HG03565 (cell line): ENCODE measurements around the gene JPH2.

Experiments
- ATAC-seq: cut with Tn5 transposase; IDR thresholded peaks from one replicate; pipeline ENCODE4 v1.9.1; 2021; ENCODE audit warnings: mild to moderate bottlenecking, moderate library complexity; ENCODE audit not compliant: unreplicated experiment

The JPH2 gene

DNA sequence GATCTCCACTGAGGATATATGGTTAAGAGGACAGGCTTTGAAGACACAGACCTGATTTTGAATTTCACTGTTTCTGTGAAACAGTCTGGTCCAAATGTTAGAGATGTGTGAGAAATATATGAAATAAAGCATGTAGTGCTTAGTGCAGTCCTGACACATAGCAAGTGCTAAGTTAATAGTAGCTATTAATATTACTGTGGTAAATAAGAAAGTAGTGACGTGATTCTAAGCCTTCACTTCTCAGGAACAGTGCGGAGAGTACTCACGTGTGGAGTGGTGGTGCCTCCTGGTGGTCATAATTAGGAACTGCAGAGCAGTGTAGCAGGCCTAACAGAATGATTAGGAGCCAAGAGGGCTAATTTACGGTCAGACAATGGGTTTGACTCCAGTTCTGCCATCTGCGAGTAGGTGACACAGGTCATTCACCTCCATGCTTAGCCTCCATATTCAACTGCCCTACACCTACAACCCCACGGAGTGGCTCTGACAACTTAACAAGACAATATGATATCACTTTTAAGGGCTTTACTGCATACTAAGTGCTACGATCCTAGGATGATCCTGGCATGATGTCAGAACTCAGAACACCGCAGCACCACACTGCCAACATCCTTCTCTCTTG, 106.2 kb downstream of the JPH2 start:
- ATAC-seq: peak; percentile 63

DNA sequence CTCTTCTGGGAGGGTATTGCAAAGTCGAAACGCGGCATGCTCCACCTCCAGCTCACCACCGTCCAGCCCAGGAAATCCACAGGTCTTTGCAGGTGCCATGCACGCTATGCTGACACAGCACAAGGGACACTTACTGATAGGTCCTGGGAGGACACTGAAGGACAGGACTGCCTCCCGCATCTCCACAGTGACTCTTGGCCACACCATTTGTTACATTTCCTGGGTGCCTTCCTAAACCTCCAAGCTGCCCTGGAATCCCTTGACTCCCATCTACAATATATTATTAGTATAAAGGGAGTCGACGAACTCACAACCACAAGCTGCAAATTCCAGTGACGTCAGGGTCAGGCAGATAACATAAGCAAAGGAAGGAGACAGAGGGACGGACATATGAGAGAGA, 106.9 kb downstream of the JPH2 start:
- no peak for ATAC-seq

DNA sequence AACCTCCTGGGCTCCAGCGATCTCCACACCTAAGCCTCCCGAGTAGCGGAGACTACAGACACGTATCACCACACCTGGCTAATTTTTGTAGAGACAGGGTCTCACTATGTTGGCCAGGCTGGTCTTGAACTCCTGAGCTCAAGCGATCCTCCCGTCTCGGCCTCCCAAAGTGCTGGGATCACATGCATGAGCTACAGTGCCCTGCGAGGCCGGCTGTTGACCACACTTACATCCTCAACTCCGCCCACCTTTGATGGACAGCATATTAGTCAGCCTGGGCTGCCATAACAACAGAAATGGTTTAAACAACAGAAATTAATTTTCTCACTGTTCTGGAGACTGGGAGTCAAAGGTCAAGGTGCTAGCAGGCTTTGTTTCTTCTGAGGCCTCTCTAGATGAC, 107.7 kb downstream of the JPH2 start:
- ATAC-seq: no peak

DNA sequence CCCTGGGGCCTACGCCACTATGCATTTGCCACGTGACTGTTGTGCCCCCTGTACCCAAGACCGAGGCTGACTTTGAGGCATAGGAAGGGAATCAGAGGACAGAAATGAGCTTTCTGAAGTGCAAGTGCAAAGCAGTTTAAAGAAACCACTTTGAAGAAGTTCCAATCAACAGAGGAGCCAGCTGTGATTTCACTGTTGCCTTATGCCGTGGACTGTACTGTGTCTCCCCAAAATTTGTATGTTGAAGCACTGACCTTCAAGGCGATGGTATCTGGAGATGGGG, 111.1 kb downstream of the JPH2 start:
- no peak for ATAC-seq

DNA sequence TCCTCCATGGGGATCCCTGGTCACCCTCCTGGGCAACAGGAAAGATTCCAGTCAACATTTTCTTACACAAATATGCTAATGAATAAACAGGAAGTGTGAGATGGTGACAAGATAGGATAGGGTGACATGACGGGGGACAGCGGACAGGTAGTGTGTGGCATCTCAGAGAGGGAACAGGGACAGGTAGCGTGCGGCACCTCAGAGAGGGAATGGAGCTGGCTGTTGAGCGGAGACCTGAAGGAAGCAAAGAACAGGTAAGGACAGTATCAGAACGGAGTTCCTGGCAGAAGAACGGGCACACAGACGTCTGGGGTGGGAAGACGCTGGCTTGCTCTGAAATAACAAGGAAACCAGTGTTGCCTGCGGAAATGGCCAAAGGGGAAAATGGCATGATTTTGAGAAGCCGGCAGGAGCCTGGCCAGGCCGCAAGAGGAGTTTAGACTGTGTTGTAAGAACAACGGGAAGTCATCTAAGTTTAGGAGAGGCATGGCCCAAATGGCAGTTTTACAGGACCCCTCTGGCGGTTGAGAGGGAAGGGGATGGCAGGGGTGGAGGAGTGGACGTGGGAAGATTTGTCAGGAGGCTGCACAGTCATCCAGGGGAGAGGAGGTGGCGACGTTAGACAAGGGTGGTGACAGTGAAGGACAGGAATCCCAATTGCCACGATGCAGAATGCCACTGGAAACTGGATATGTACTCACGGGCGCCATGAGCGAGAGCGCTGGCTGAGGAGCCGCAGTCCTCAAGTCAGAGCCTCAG, 111.6 kb downstream of the JPH2 start:
- no peak for ATAC-seq

DNA sequence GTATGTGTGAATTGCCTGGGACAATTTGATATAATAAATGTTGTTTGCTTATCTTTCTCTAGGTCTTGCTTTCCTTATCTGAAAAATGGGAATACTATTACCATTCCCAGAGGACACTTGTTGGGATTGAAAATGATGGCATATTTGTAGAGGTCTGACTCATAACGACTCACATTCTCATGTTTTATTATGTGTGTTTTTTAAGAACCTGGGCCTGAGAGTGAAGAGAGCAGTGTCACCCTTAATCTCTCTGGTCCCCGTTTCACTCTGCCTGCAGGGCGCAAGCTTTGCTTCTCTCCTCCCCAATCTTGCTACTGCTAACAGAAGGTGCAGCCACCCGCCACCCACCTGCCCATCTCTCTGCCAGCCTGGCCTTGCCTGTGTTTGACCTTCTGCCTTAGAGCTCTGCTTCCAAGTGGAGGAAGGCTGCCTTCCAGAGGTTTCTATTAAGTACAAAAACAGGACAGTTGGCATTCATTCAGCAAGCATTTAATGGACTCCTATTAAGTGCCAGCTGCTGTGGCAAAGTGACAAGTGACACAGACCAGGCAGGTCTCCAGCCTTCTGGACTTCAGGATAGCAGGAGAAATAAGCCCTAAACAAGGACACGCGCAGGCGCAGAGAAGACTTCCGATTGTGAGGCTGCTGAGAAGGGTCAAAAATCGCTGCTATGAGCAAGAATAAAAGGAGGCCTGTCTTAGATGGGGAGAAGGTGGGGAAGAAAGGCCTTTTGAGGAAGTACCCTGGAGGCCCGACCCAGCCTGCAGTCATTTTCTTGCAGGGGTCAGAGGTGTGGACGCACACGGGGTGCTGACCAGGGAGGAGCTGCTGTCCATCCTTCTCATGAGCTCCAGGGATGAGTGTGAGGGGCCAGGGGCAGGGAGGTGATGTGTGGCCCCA, 112.5 kb downstream of the JPH2 start:
- ATAC-seq: no peak

DNA sequence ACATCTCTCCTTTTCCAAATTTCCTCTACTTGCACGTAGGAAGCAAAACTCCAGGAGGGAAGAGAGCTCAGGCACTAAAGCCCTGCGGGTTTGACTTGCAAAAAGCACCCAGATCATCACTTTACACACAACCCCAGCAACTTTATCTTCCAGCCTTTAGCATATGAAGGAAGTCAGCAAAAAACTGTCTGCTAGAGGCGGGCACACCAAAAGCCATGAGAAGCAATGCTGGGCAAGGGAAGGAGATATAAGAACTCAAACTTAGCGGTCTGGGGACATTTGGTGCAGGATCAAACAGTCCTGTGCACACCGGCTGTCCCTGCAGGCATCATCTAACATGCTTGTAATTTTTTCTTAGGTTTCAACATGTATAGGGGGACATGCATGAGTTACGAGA, 113.3 kb downstream of the JPH2 start:
- no peak for ATAC-seq

DNA sequence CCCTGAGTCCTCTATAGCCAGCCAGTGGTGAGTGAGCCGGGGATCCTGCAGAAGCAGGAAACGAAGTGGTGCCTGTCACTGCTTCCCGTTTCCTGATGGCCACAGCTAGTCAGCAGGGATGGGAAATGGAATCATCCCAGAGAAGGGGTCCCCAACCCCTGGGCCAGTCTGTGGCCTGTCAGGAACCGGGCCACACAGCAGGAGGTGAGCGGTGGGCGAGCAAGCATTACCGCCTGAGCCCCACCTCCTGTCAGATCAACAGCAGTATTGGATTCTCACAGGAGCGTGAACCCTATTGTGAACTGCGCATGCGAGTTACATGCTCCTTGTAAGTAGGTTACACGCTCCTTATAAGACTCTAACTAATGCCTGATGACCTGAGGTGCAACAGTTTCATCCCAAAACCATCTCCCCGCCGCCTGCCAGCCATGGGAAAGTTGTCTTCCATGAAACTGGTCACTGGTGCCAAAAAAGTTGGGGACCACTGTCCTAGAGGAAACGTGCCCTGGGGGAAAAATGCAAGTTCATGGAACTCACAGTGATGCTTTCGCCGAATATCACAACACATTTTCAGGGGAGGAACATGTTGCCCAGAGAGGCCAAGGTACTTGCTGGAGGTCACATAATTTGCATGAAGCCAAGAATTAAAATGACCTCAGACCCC, 113.8 kb downstream of the JPH2 start:
- no peak for ATAC-seq

DNA sequence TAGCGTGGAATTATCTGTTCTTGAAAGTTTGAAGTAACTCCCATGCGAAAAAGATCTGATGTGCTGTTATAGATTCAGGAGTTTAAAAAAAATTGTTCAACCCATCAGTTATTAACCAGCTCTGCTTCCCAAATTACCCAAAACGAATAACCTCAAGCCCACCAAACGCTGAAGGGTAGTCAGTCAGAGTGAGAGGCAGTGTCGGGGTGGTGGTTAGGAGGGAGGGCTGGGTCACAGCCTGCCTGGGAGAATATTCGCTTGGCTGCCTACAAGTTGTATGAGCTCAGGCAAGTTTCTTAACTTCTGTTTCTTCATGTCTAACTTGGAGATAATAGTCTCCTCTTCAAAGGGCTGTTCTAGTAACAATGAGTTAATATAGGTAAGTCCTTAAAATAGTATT, 114.6 kb downstream of the JPH2 start:
- no peak for ATAC-seq

DNA sequence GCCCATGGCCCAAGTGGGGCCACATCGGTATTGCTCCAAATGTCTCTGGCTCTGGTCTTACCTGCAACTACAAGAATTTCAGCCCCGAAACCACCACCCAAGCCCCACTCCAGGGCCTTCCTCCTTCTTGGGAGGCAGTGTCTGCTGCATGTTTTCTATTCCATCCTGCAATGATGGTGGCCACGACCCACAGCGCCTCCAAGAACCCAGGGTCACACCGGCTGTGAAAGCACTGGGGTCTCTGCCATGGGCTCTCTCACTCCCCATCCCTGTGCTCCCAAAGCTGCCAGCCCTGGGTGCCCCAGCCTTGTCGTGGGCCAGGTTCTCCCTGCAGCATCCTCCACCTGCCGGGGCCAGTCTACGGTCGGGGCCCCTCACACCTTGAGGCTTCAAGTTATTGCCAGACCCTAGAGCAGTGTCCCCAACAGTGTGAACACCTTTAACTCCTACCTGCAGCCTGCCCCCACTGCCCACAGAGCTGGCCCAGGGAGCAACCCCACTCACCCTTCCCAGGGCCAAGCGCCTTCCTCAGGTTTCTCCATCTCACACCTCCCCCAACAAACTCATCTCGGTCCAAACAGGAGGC, 115.4 kb downstream of the JPH2 start:
- no peak for ATAC-seq

DNA sequence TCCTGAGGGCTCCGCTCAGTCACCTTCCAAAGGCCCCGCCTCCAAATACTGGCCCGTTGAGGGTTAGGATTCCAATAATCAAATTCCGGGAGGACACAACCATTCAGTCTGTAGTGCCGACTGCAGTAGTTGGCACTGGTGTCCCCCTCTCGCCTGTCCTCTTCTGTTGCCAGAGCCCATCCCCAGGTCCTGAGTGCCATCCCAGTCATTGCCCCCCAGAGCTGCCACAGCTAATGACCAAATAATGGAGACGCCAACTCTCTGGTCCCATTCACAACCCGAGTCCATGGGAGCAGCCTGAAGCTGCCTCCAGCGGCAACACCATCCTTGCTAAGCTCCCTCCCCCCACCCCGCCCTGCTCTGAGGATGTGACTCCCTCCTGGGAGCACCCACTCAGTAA, 115.9 kb downstream of the JPH2 start:
- no peak for ATAC-seq

DNA sequence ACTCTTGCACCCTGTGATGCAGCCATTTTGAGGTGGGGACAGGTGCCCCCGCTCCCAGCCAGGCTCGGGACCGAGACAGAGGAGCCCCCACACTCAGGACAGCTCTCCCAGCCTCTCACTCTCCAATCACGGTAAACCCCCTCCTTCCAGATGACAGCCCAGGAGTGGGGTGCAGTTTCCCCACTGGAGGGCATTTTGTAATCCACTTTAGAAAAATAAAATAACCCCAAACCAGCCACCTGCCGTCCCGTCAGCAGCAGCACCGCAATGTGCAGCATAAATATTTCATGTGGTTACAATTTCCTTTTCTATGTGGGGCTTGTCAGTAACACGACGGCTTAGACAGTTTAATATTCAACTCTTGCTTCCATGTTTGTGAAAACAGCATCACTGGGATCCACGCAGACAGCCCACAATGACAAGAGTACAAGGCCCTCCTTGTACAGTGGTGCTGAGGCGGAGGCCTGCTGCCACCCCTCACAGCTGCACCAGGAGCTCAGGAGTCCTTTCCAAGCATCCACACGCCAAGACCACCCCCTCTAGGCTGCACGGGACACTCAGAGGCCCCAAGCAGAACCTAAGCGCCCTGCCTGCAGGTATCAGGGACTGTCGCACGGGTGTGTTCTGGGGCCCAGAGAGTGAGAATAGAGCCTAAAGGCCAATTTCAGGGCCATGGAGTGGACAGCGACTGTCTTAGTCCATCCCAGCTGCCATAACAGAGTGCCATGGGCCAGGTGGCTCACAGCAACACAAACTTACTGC, 116.7 kb downstream of the JPH2 start:
- no peak for ATAC-seq

DNA sequence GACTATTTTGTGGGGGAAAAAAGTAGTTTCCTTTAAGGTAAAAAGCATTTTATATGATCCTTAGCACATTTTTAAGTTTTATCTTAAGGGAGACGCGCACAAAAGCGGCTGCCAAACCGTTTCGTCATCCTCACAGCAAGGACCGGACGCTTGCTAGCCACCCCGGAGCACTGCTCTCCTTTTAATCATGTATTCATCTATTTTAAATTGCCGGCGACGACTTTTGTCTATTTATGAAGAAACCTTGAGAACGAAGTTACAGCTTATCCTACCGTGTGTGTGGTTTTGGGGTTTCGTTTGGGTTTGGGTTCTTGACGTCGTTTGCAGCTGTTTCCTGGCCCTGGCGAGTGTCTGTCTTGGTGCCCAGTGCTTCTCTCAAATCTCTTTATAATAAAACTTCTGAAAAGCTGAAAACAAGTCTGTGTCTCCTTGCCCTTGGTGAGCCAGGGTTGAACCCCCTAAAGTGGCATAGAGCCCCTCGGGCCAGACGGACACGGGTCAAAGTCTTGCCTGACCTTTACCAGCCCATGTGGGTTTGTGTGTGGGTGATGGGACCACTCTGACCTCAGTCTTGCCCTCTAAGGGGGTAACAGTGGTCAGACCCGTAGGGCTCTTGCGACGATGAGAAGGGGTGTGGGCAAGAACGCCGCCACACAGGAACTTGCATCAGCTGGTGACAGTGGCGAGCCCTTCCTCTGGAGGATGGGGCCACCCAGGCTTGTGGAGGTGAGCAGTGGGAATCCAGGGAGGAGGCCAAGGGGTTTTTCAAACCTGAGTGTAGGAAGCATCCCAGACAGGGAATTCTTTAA, 117.6 kb downstream of the JPH2 start:
- ATAC-seq: peak; percentile 33

DNA sequence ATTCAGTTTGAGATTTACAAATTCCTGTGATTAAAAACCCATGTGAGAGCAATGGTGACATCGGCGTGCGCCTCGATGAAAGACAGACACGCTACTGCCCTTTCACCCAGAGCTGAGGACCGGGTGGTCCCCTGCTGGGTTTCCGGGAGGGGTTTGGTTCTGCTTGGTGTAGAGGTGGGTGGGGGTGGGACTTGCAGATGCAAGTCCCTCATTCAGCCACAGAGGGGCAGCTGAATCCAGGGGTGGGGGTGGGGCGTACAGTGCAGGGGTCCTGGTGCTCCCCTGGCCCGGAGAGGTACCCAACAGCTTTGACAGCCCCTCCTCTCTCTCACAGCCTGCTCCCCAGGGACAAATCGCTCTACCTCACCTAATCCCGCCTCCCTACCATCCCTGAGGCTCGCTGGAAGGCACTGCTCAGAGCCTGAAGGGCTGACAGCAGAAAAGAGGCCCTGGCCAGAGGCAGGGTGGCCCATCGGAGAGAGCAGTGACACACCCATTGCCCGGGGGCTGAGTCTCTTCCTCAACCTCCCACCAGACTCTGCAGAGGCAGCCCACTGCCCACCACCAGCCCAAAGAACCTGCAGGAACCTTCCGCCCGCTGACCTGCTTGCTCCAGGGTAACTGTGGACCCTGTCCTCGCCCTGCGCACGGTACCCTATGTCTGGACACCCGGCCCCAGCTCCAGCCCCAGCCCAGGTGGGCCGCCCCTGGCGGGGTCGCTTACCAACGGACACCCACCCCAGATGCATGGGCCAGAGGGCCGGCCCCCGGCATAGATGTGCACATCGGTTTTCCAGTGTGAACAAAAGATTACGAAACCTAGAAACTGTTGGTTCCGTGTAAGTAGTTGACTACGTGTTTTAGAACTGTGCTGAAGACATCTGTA, 118.4 kb downstream of the JPH2 start:
- peak; percentile 3 for ATAC-seq

DNA sequence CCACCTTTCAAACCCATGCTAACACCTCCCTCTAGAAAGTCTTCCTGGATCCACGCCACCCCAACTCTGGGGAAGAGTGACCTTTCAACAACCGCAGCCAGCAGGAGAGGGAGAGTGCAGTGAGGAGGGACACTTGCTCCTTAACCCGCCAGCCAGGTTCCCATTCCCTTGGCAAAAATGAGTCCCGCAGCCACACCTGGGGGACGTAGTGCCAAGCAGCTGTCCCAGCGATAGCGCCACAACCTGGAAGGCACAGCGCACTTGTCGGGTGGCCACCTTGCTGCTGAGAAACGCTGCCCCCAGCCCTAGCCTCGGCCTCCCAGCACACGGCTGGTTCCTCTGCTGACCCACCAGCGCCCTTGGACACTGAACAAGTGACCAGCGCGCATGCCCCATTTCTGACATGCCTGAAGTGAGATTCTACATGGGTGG, 119.3 kb downstream of the JPH2 start:
- no peak for ATAC-seq

DNA sequence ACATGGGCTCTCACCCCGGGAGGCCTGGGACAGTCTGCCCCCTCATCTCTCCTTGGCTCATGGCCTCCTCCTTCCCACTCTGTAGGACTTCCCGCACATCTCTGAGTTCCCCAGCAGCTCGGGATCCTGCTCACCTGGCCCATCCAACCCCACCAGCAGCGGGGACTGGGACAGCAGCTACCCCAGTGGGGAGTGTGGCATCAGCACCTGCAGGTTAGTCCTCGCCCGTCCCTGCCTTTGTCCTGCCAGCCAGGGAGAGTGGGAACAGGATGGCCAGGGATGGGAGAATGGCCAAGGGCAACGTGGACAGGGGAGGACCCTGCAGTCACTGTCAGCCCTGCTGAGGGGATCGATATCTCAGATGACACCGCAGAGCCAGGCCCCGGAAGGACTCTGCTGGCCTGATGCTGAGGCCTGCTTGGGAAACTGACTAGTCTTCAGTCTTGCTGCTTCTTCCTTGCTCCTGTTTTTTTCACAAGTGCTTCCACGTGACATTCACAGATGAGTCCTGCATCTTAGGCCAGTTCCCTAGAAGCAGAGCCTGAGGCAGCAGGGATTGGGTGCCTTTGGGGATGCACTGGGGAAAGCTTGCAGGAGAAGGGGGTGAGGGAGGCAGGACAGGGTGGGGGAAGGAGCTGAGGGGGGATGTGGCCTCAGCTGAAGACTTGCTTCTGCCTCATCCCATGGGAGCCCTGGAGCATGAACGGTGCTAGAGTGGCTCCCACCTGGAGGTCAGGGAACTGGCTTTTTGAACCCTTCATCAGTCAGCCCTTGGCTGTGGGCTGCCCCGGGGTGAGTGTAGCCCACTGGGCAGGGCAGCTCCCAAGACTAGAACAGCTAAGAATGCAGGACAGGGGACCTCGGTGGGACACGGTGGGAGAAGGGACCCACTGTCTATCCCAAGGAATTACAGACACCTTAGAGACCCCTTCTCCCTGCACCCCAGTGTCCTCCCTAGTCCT, 120.1 kb downstream of the JPH2 start:
- no peak for ATAC-seq
